K562 treated with DMSO at 1 percent for 48 hours (cell line): ENCODE results near the gene CPB2. TPM values are rescaled to one million over a fixed set of nuclear protein-coding genes. Genes with fewer than 3 reads are reported as not detected.

Experiments
- total RNA-seq: library from RNA; unstranded; fragments of 300-600 nt; gene quantifications from 2 replicates; pipeline ENCODE4 v1.2.3, GENCODE V29; 2022; ENCODE audit warnings: low replicate concordance; ENCODE audit errors: extremely low read depth

Gene CPB2, protein sequence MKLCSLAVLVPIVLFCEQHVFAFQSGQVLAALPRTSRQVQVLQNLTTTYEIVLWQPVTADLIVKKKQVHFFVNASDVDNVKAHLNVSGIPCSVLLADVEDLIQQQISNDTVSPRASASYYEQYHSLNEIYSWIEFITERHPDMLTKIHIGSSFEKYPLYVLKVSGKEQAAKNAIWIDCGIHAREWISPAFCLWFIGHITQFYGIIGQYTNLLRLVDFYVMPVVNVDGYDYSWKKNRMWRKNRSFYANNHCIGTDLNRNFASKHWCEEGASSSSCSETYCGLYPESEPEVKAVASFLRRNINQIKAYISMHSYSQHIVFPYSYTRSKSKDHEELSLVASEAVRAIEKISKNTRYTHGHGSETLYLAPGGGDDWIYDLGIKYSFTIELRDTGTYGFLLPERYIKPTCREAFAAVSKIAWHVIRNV
- not detected in 2 replicates for total RNA-seq

DNA sequence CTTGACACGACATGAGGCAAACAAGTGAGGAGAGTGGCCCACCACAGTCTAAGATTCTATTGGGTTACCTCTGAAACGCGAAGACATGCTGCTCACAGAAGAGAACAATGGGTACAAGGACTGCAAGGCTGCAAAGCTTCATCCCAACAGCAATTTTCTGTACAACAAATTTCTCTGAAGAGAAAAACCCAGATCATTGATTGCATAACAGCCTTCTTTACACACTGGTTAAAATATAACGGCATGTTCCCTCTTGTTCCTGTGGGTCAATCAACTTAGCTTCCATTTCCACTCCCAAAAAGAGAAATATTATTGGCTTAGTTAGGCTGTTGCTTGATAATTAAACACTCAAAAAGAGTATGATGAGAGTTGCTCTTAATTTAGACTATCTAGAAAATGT is at the start of gene CPB2:
CPB2 (minus strand) TSS at position 166 of the 400 bp plus-strand sequence; CDS start at position 142, 24 bp downstream.

DNA sequence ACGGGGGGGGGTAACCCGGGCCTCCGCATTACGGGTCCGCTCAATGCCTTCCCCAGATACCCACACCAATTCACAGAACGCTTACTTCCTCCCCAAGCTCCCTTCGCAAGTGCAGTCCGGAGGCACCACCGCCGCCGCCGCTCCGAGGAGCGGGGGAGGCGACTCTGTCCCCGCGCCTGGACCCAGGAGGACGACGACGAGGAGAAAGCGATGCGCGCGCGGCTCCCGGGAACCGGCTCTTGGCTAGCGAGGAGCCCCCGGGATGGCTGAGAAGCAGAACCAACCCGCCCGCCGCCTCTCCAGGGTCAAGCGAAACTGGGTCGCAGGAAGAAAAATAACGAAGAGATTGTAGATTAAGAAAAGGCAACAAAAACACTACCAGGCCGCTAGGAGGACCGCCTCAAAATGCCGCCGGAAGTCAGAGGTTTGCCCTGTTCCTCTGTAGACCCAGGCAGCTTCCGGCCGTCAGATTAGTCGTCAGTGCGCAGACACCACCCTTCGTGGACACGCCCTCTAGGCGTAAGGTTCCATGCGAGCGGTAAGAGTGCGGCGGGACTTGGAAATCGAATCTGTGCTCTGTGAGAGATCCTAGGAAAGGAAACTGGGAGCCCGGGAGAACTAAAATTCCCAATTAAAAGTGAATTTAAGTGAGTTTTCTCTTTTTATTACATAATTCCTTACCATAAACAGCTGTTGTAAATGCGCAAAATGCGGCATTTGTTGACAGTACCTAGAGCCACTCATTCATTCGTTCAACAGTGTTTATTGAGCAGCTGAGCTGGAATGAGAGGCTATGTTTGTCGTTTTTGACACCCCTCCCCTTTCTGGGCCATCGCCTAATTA is 52.3 kb downstream of the CPB2 start, which contains the start of gene ZC3H13:
ZC3H13 (minus strand) TSS at position 428 of the 843 bp plus-strand sequence. CDS start 7,239 bp downstream, outside the sequence.

Other genes starting within 250 kb of the CPB2 start
- gene ZC3H13, start 52.3 kb downstream of the CPB2 start, total RNA-seq = not detected in 2 replicates
- 205 and 662 TPM in 2 replicates for gene LCP1, start 77.1 kb upstream of the CPB2 start, total RNA-seq
- gene LRRC63, start 106.9 kb upstream of the CPB2 start, total RNA-seq = not detected in 2 replicates